B cell (primary cell): ENCODE results near the gene RAI1. TPM values are rescaled to one million over a fixed set of nuclear protein-coding genes. Genes with fewer than 3 reads are reported as not detected.

Experiments
- ATAC-seq: fragments of 200-7000 bp; cut with Tn5 transposase; one replicate; pipeline ENCODE4 v1.10.0; 2021; ENCODE audit warnings: low read depth, mild to moderate bottlenecking, moderate number of reproducible peaks, moderate library complexity
- CTCF ChIA-PET: fragments of 350-600 bp; sonication (Branson Sonifier 250); formaldehyde crosslinking; loops from one replicate; lab custom pipeline; 2021; ENCODE audit warnings: antibody characterized with exemption, inconsistent platforms; lab: Charles Lee
- POLR2A ChIA-PET: fragments of 350-600 bp; sonication (Branson Sonifier 250); formaldehyde crosslinking; loops from one replicate; lab custom pipeline; 2021; ENCODE audit warnings: antibody characterized with exemption; lab: Charles Lee
- DNase-seq: peaks from one replicate; pipeline ENCODE4 v3.0.0; 2013
- H2AFZ ChIP-seq: 2 replicates; pipeline ENCODE4 v1.6.1; 2012; ENCODE audit warnings: mild to moderate bottlenecking, low read depth, low read length; ENCODE audit not compliant: insufficient read depth, poor library complexity, severe bottlenecking
- H3K27ac ChIP-seq, 2 donors: 1 replicate in 1 of 2; 2 replicates in 1 of 2; pipeline ENCODE4 v1.5.1; 2012 to 2013; ENCODE audit warnings: low read length in 2 of 2, mild to moderate bottlenecking in 2 of 2, moderate library complexity in 1 of 2
- H3K27me3 ChIP-seq, 4 experiments: fragments of 200-600 bp in 1 of 4; sonication (generic) in 1 of 4; replicated peaks in 1 of 4; 1 replicate in 2 of 4; 2 replicates in 2 of 4; pipeline versions ENCODE4 v1.6.1 to v1.7.0; 2013 to 2016; ENCODE audit warnings: low read length in 3 of 4, mild to moderate bottlenecking in 2 of 4, mixed read lengths in 1 of 4, moderate library complexity in 1 of 4; ENCODE audit not compliant: insufficient read depth in 4 of 4, control insufficient read depth in 3 of 4; ENCODE audit errors: control extremely low read depth in 1 of 4
- H3K36me3 ChIP-seq, 2 experiments: replicated peaks in 1 of 2; 1 replicate in 1 of 2; 2 replicates in 1 of 2; pipeline versions ENCODE4 v1.6.1 to v1.7.1; 2013; ENCODE audit warnings: low read length in 1 of 2; ENCODE audit not compliant: insufficient read depth in 2 of 2, control insufficient read depth in 1 of 2; ENCODE audit errors: control extremely low read depth in 1 of 2, extremely low read depth in 1 of 2
- H3K4me1 ChIP-seq, 2 donors: fragments of 200-600 bp in 1 of 2; sonication (generic) in 1 of 2; 1 replicate in 1 of 2; 2 replicates in 1 of 2; pipeline versions ENCODE4 v1.5.1 to v1.6.1; 2013 to 2017; ENCODE audit warnings: low read length in 2 of 2; ENCODE audit not compliant: control insufficient read depth in 2 of 2, insufficient read depth in 2 of 2
- H3K4me2 ChIP-seq: replicated peaks from 2 replicates; pipeline ENCODE3; 2012; ENCODE audit warnings: mild to moderate bottlenecking, low read depth, low read length; ENCODE audit not compliant: poor library complexity, severe bottlenecking
- H3K4me3 ChIP-seq, 5 experiments: fragments of 200-600 bp in 1 of 5; sonication (generic) in 1 of 5; 1 replicate in 3 of 5; 2 replicates in 2 of 5; pipeline versions ENCODE4 v1.5.1 to v1.7.0; 2011 to 2016; ENCODE audit warnings: low read length in 4 of 5, mild to moderate bottlenecking in 4 of 5, low read depth in 2 of 5, control low read depth in 1 of 5, moderate library complexity in 1 of 5; ENCODE audit not compliant: insufficient read depth in 1 of 5; ENCODE audit errors: control extremely low read depth in 1 of 5, extremely low read depth in 1 of 5
- H3K79me2 ChIP-seq: fragments of 200-600 bp; sonication (generic); one replicate; pipeline ENCODE4 v1.6.0; 2016; ENCODE audit warnings: low read length; ENCODE audit not compliant: control insufficient read depth, insufficient read depth
- H3K9ac ChIP-seq: fragments of 200-600 bp; sonication (generic); 2 replicates; pipeline ENCODE4 v1.6.1; 2017; ENCODE audit warnings: mild to moderate bottlenecking, low read length, moderate library complexity
- H3K9me3 ChIP-seq, 3 donors: one replicate each; pipeline versions ENCODE4 v1.6.1 to v1.7.1; 2013; ENCODE audit warnings: low read length in 2 of 3; ENCODE audit not compliant: control insufficient read depth in 2 of 3, insufficient read depth in 1 of 3; ENCODE audit errors: control extremely low read depth in 1 of 3
- H4K20me1 ChIP-seq: 2 replicates; pipeline ENCODE4 v1.6.0; 2012; ENCODE audit warnings: mild to moderate bottlenecking, low read length; ENCODE audit not compliant: insufficient read depth, control insufficient read depth, poor library complexity, severe bottlenecking
- H3K27ac Mint-ChIP-seq: one replicate; pipeline ENCODE4 v1.8.0; 2021; ENCODE audit warnings: mixed read lengths
- H3K27me3 Mint-ChIP-seq: one replicate; pipeline ENCODE4 v1.8.0; 2021; ENCODE audit warnings: mixed read lengths
- H3K4me1 Mint-ChIP-seq: one replicate; pipeline ENCODE4 v1.8.0; 2021; ENCODE audit warnings: mixed read lengths
- H3K4me3 Mint-ChIP-seq: one replicate; pipeline ENCODE4 v1.8.0; 2021; ENCODE audit warnings: mixed read lengths
- H3K9me3 Mint-ChIP-seq: one replicate; pipeline ENCODE4 v1.8.0; 2022; ENCODE audit warnings: mixed read lengths; ENCODE audit not compliant: insufficient read depth
- EZH2 ChIP-seq: IDR thresholded peaks from 2 replicates; pipeline ENCODE4 v1.6.1; 2012; ENCODE audit warnings: borderline replicate concordance, low read depth, mild to moderate bottlenecking, moderate library complexity, low read length; ENCODE audit not compliant: insufficient read depth, poor library complexity, severe bottlenecking
- WGBS: methylation state at CpG from one replicate; pipeline ENCODE4 v1.1.5; 2013; ENCODE audit warnings: missing lambda C conversion rate; ENCODE audit not compliant: insufficient coverage; 5-methylcytosine and 5-hydroxymethylcytosine counted together
- intact Hi-C: fragments of 100-400 bp; cut with micrococcal nuclease; formaldehyde crosslinking; loops from one replicate; pipeline ENCODE4 v1.10.0; 2022
- polyA plus RNA-seq: library from polyadenylated mRNA; depleted of rRNA; stranded (reverse); fragments of >200 nt; gene quantifications from 2 replicates; pipeline ENCODE4 v1.2.3, GENCODE V29; 2012
- total RNA-seq, 2 donors: library from RNA; stranded (reverse); fragments of 120-200 nt in 1 of 2; gene quantifications; 1 replicate in 1 of 2; 2 replicates in 1 of 2; pipeline versions ENCODE4 v1.2.3 to v1.2.4, GENCODE V29; 2013 to 2022
- TF ChIP-seq, protein P1 (sequence below): fragments of 200-600 bp; IDR thresholded peaks from one replicate; pipeline ENCODE4 v1.8.0; 2022; ENCODE audit warnings: antibody characterized with exemption, mild to moderate bottlenecking

Gene RAI1
- total and polyA plus RNA-seq, 2 donors (not counting 1 experiment from before 2014, with no cell fraction given): 4.7 to 34.0 TPM

- Mint-ChIP-seq H3K9me3 (no peaks in the 10 kb centered on the region), H3K27ac (no peak overlapping the region), H3K4me3 (no peak overlapping the region), H3K4me1 (peaks cover 26% of the 10 kb centered on the region), H3K27me3 (peaks cover 2% of the 10 kb centered on the region)
- Histone ChIP-seq H3K4me3 (no peak overlapping the region), H2AFZ (no peak overlapping the region), H3K9me3 (no peaks in the 10 kb centered on the region), H3K27me3 (no peaks in the 10 kb centered on the region), H3K4me1 (peaks cover 5 to 24% of the 10 kb centered on the region in 2 donors), H3K27ac (no peak overlapping the region), H4K20me1 (peaks cover 41% of the 10 kb centered on the region), H3K79me2 (peaks cover 55% of the 10 kb centered on the region), H3K36me3 (peaks cover 0 to 2% of the 10 kb centered on the region in 2 experiments), H3K4me2 (no peak overlapping the region), H3K9ac (no peak overlapping the region)
- TF ChIP-seq, protein P1, sequence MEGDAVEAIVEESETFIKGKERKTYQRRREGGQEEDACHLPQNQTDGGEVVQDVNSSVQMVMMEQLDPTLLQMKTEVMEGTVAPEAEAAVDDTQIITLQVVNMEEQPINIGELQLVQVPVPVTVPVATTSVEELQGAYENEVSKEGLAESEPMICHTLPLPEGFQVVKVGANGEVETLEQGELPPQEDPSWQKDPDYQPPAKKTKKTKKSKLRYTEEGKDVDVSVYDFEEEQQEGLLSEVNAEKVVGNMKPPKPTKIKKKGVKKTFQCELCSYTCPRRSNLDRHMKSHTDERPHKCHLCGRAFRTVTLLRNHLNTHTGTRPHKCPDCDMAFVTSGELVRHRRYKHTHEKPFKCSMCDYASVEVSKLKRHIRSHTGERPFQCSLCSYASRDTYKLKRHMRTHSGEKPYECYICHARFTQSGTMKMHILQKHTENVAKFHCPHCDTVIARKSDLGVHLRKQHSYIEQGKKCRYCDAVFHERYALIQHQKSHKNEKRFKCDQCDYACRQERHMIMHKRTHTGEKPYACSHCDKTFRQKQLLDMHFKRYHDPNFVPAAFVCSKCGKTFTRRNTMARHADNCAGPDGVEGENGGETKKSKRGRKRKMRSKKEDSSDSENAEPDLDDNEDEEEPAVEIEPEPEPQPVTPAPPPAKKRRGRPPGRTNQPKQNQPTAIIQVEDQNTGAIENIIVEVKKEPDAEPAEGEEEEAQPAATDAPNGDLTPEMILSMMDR: no peak
- TF ChIP-seq EZH2: no peak
- intact Hi-C loops: loop anchor here (1.0 to 5.0 kb wide), 4 partner anchors 36 to 305 kb away; no protein-coding TSS in a partner anchor
- ATAC-seq: no peak
- WGBS: 96% methylated on average over 9 of the region's 10 CpGs
- CTCF ChIA-PET: interaction anchor here (0.6 to 2.0 kb wide), 10 partner anchors 13 to 428 kb away, joined by 3 to 6 read pairs (median 3); no protein-coding TSS in a partner anchor
- DNase-seq: no peak
- POLR2A ChIA-PET: no interaction called here
These were observed 47.4 kb downstream of the RAI1 start for GRCh38 chr17:17728550-17729251.
